Upper lobe of left lung (tissue), 4 donors: Measurements from ENCODE around the gene CFHR4.

Source experiments
- CTCF ChIP-seq, 6 experiments: fragments of 450-650 bp in 4 of 6; fragments of 200-600 bp in 2 of 6; sonication (generic) in 2 of 6; IDR thresholded peaks; one replicate each; pipeline ENCODE4 v1.5.1; 2016 to 2019; ENCODE audit warnings: antibody characterized with exemption in 6 of 6
- POLR2AphosphoS5 ChIP-seq, 2 donors: sonication (generic); formaldehyde crosslinking; IDR thresholded peaks; one replicate each; pipeline ENCODE4 v1.5.1; 2017; ENCODE audit warnings: antibody characterized with exemption in 2 of 2

DNA sequence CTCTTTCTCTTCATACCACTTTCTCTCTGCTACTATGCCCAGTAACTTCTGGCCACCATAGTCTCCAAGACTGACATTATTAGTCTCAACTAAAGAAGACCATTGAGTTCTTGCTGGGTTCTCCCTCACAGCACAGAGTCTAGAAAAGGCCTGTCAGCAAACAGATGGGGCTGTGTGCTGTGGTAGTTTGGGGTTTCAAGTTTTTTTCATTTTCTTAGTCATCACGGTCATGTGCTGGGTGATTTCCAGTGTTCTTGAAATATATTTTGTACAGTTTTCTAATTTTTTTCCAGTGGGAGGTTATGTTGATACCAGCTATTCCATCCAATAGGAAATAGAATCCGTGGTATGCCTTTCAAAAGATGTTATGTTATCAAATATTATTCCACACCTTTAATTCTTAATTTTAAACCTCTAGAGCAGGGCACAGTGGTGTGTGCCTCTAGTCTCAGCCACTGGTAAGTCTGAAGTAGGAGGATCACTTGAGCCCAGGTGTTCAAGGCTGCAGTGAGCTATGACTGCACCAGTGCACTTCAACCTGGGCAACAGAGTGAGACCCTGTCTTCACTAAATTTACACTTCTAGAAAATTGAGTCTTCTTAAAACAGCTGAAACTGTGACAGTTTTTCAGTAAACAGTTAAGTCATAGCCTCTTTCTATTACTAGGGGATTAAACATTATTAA lies 64.0 kb downstream of the CFHR4 start:
- TF ChIP-seq POLR2AphosphoS5 (IDR thresholded peaks at IDR 0.05): no peak
- TF ChIP-seq CTCF (IDR thresholded peaks at IDR 0.05): no peak
